Measurements from ENCODE around the gene HS2ST1. TPM values are rescaled to one million over a fixed set of nuclear protein-coding genes. Genes with fewer than 3 reads are reported as not detected.

HS2ST1 gene
- total and polyA plus RNA-seq, 11 donors = 3.4 to 20.3 (median 13.6) TPM

GRCh38 chr1:86933051-86933450 lies 18.6 kb downstream of the HS2ST1 start:
- Histone ChIP-seq H3K27ac (no peak overlapping the region), H3K9me3 (no peaks in the 10 kb centered on the region), H3K4me1 (peaks cover 0 to 12% (median 0%) of the 10 kb centered on the region in 12 donors), H3K4me3 (no peak overlapping the region), H3K36me3 (no peaks in the 10 kb centered on the region), H3K27me3 (no peaks in the 10 kb centered on the region)
- 93 to 98% (median 96%) methylated on average over 3 of the region's 3 CpGs for WGBS, 4 donors
- TF ChIP-seq CTCF (IDR thresholded peaks at IDR 0.05) = no peak
- TF ChIP-seq POLR2A (IDR thresholded peaks at IDR 0.05) = no peak
- no peak for ATAC-seq
- no peak for DNase-seq
- intact Hi-C loops (cut with DNase I) = no loop called here

- Histone ChIP-seq H3K4me1 (peaks cover 0 to 8% (median 0%) of the 10 kb centered on the region in 12 donors), H3K27ac (peak overlapping the region in 3 of 12 donors; percentile 13 to 15 (median 14)), H3K27me3 (no peaks in the 10 kb centered on the region), H3K9me3 (no peaks in the 10 kb centered on the region), H3K4me3 (no peak overlapping the region), H3K36me3 (no peaks in the 10 kb centered on the region)
- DNase-seq (no peak), ATAC-seq (peak in 3 of 4 donors; percentile 44 to 61 (median 56))
- WGBS, 4 donors = 57 to 65% (median 61%) methylated on average over 7 of the region's 7 CpGs
- TF ChIP-seq POLR2A (IDR thresholded peaks at IDR 0.05) = no peak
- TF ChIP-seq CTCF (IDR thresholded peaks at IDR 0.05) = no peak
- intact Hi-C loops (cut with DNase I) = no loop called here
Observed at GRCh38 chr1:86933562-86934377, 19.3 kb downstream of the HS2ST1 start.

- intact Hi-C loops (cut with DNase I) = no loop called here
- WGBS, 4 donors = 41 to 58% (median 52%) methylated on average over 1 of the region's 1 CpG
Observed at GRCh38 chr1:86938450-86938849, 24.0 kb downstream of the HS2ST1 start.

More at GRCh38 chr1:86938450-86938849, 24.0 kb downstream of the HS2ST1 start:
- no peak overlapping the region for H3K4me3 ChIP-seq
- TF ChIP-seq CTCF (IDR thresholded peaks at IDR 0.05) (no peak), POLR2A (IDR thresholded peaks at IDR 0.05) (no peak)
- no peaks in the 10 kb centered on the region for H3K36me3 ChIP-seq
- DNase-seq (no peak), ATAC-seq (no peak)
- H3K27ac ChIP-seq = no peak overlapping the region
- peaks cover 0 to 9% (median 0%) of the 10 kb centered on the region in 12 donors for H3K4me1 ChIP-seq
- H3K27me3 ChIP-seq = no peaks in the 10 kb centered on the region
- H3K9me3 ChIP-seq = no peaks in the 10 kb centered on the region
